ENCODE data around the gene PIGS. TPM values are rescaled to one million over a fixed set of nuclear protein-coding genes. Genes with fewer than 3 reads are reported as not detected.
A peak's percentile ranks its signal among the peaks of the same experiment; 100 is the strongest.

The PIGS gene
- total and polyA plus RNA-seq, 9 of the 15 experiments (the other 6 are each of a cell fraction or from before 2014, with no cell fraction given), result 47.5 to 138 (median 57.6) TPM

GRCh38 chr17:28598799-28599310 lies 27.5 kb upstream of the PIGS start, which contains the start of gene SPAG5 (continued):
- TF ChIP-seq GTF2B (IDR thresholded peaks at IDR 0.05; ENCODE audit: extremely low read depth, insufficient read length) (no peak), IRF2 (CRISPR knock-in tag; IDR thresholded peaks at IDR 0.05) (no peak), ZNF586 (CRISPR knock-in tag; conservative IDR thresholded peaks at IDR 0.05) (no peak), RFX5 (IDR thresholded peaks at IDR 0.05; ENCODE audit: low read depth, low read length) (no peak), SPI1 (IDR thresholded peaks at IDR 0.05; ENCODE audit: borderline replicate concordance, low read depth, low read length) (no peak), TEAD4 (IDR thresholded peaks at IDR 0.05; ENCODE audit: low read length) (no peak), TEAD4 (CRISPR knock-in tag; IDR thresholded peaks at IDR 0.05; ENCODE audit: borderline replicate concordance) (no peak), E2F4 (CRISPR knock-in tag; IDR thresholded peaks at IDR 0.05; ENCODE audit: low read depth) (peak; percentile 99), REST (IDR thresholded peaks at IDR 0.05; ENCODE audit: borderline replicate concordance) (no peak), REST (CRISPR knock-in tag; IDR thresholded peaks at IDR 0.05; ENCODE audit: low read depth) (no peak), MIER1 (IDR thresholded peaks at IDR 0.05; ENCODE audit: low read depth) (no peak), ZKSCAN1 (IDR thresholded peaks at IDR 0.05; ENCODE audit: low read depth, low read length) (no peak; the same call in 1 of the 2 replicates), MLX (CRISPR knock-in tag; conservative IDR thresholded peaks at IDR 0.05) (no peak), ZNF274 (IDR thresholded peaks at IDR 0.05; ENCODE audit: borderline replicate concordance, low read depth, low read length) (no peak), ZNF197 (CRISPR knock-in tag; IDR thresholded peaks at IDR 0.05; ENCODE audit: low read depth) (no peak)
